Activated CD4-positive, alpha-beta T cell treated with anti-CD3 and anti-CD28 coated beads for 24 hours (primary cell): ENCODE results near the gene ZNF608.

Experiments
- DNase-seq, 2 donors: peaks; one replicate each; pipeline ENCODE4 v3.0.0-alpha.2; 2020; ENCODE audit warnings: low read depth in 2 of 2

The ZNF608 gene

DNA sequence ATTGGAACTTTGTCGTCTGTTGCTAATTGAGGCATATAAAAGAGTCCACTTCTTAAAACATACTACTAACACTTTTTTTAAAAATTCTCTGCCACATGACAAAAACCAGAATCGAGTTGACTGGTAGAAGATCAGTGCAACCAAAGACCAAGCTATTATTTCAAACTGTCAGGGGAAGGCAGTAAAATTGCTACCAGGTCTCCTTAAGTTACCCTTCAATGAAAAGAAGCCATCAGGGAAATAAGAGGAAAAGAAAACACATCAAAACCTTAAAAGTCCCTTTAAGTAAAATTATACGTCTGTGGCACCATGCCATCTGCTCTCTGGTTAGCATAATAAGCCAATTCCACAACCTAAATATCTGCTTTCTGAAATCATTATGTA lies 9.6 kb downstream of the ZNF608 start:
- no peak for DNase-seq

- DNase-seq = no peak
These were observed 10.2 kb downstream of the ZNF608 start for GRCh38 chr5:124736082-124736804.

DNA sequence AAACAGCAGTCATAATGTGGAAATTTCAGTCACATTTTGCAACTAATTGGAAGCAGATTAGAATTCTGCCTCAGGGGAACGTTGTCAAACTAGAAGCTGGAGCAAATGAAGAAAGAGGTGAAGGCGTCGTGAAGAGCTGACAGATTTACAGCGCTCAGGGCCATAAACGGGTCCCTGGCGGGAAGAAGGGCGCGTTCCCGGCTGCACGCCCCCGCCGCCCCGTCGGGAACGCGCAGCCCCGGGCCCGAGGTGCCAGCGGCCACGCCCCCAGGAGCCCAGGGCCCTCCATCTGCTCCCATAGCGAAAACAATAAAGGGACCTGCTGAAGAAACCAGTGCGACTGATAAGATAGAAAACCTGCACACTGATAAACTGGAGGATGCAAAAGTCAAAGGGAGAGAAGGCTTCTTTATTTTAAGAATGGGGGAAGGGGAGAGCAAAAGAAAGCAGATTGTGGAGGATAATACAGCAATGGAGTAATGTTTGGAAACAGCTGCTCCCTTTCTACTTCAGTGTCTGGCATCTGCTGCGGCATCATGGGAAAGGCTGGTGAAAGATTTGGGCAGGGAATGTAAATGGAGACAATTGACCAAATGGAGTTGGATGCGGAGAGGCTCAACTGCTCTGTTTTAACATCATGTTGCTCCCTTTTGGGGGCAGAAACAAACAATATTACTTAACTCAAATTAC lies 11.1 kb downstream of the ZNF608 start:
- no peak for DNase-seq

GRCh38 chr5:124734574-124735168 lies 11.8 kb downstream of the ZNF608 start:
- DNase-seq = no peak

- no peak for DNase-seq
These were observed 13.1 kb downstream of the ZNF608 start for GRCh38 chr5:124733329-124733650.

GRCh38 chr5:124732428-124733328 lies 13.8 kb downstream of the ZNF608 start:
- no peak for DNase-seq

GRCh38 chr5:124730381-124730780 lies 16.1 kb downstream of the ZNF608 start:
- no peak for DNase-seq

GRCh38 chr5:124729720-124730359 lies 16.6 kb downstream of the ZNF608 start:
- DNase-seq = no peak

GRCh38 chr5:124728968-124729332 lies 17.5 kb downstream of the ZNF608 start:
- no peak for DNase-seq

GRCh38 chr5:124728331-124728967 lies 18.0 kb downstream of the ZNF608 start:
- DNase-seq = no peak

DNA sequence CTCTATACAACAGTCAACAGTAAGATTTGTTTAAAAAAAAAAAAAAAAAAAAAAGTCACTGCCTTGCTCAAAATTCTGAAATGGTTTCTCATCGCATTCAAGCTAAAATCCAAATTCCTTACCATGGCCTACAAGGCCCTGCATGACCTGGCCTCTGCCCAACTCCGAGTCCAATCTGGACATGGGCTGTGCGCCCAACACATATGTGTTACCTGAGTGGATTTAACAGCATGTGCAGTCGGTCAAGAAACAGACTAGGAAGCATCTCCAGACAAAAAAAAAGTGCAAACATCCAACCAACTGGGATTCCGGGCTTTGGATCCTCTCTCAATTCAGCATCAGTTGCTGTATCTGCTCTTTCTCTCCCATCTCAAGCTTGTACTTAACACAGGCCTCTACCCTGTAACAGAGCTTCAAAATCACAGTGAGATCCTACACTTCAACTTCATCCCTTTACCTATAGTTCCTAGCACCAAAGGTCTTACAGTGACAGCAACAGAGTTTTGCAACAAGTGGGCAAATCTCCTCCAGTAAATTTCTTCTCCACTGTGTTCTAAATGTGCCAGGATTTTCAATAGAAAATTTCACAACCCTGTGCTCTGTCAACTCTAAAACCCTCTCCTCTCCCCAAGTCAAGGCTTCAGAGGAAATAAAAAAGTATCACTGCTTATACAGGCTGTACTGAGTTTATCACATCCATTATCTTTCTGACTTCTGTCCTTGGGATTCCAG lies 19.6 kb downstream of the ZNF608 start:
- no peak for DNase-seq

DNA sequence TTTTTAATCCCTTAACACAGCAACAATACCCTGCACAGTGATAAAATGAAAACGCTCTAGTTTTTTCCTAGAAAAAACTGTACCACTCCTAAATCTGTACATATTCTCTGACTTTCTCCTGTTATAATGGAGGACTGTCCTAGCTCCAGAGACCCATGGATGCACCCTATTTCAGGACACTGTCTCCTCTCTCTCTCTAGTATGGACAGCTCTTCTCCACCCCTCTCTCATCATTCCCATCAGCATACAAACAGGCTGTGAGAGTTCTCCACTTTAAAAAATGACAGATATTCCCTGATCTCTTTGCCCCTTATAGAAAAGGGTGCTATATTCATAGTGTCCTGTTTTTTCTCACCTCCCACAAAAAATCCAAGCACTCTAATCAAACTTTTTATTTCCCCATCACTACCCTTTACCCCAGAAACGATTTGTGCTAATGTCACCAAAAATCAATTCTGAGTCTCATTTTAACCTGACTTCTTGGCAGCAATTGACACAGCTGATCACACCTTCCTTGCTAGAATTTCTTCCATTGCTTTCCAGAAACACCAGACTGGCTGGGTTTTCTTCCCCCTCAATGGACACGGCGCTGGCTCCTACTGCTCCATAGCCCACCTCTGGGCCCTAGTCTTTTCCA lies 20.7 kb downstream of the ZNF608 start:
- DNase-seq = no peak

GRCh38 chr5:124725040-124725434 lies 21.4 kb downstream of the ZNF608 start:
- DNase-seq = no peak

GRCh38 chr5:124724357-124725039 lies 21.9 kb downstream of the ZNF608 start:
- DNase-seq = no peak

GRCh38 chr5:124721229-124721735 lies 25.2 kb downstream of the ZNF608 start:
- DNase-seq = no peak

DNA sequence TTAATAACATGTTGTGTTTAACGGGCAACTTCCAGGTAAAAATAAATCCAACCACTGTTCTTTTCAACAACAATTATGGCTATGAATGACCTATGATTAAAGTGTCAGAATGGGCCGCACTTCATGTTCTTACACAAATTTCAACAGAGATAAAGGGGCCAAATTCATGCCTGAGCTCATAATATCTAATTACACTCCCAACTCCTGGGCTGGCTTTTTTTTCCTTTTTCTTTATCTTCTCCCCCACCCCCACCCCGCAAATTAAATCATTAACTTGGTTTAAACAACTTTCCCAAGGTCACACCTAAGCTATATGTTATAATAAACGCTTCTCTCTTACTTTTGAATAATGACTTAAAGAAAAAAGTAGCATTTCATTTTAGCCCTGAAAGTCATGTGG lies 25.8 kb downstream of the ZNF608 start:
- DNase-seq = no peak

GRCh38 chr5:124719113-124719967 lies 27.1 kb downstream of the ZNF608 start:
- DNase-seq = no peak

- no peak for DNase-seq
These were observed 28.1 kb downstream of the ZNF608 start for GRCh38 chr5:124718380-124718789.
